Stimulated activated CD8-positive, alpha-beta memory T cell treated with anti-CD3 and anti-CD28 coated beads, Interleukin-15, amount 100 ng/mL, for 1 hour (primary cell): ENCODE data around the gene IDUA.

Source experiments
- DNase-seq: peaks from one replicate; pipeline ENCODE4 v3.0.0-alpha.2; 2020; ENCODE audit warnings: low read depth

The IDUA gene

GRCh38 chr4:1031956-1032795 is 45.3 kb downstream of the IDUA start:
- no peak for DNase-seq

DNA sequence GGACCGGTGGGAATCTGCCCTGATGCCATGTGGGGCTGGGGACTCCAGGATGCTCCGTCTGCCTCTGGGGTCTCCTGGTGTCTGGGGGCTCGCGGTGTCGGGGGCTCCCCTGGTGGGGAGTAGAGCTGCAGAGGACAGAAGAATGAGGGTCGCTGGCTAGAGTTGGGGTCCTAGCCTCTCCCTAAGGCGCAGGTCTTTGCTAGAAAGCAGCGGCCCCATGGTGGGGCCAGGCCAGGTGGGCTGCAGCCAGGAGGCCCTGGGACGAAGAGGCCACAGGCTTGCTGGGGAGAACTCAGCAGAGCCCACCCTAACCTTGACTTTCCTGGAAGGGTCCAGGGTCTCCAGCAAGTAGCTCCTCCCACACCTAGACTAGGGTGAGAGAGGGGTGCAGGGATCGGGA is 46.0 kb downstream of the IDUA start:
- no peak for DNase-seq

GRCh38 chr4:1033840-1034551 is 47.2 kb downstream of the IDUA start:
- no peak for DNase-seq

DNA sequence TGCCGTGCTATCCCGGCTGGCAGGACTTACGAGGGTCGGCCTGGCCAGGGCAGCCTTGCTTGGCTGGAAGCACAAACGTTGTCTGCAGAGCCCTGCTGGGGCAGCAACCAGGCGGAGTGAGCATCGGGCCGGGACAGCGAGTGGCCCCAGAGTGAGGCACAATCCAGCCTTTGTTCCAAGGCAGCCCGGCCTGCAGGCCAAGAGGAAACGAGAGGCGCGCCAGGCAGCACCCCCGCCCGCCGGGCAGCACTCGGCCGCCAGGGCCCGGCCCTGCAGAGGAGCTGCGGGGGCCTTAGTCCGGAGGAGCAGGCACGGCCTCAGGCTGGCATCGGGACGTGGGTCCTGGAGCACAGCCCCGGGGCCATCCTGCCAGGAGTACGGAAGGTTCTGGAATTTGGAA is 48.7 kb downstream of the IDUA start:
- DNase-seq: no peak

- no peak for DNase-seq
These were observed 49.3 kb downstream of the IDUA start for GRCh38 chr4:1036095-1036494.

GRCh38 chr4:1036976-1037810 is 50.3 kb downstream of the IDUA start:
- no peak for DNase-seq

GRCh38 chr4:1038948-1039492 is 52.2 kb downstream of the IDUA start:
- no peak for DNase-seq

- no peak for DNase-seq
These were observed 52.9 kb downstream of the IDUA start for GRCh38 chr4:1039493-1040343.

GRCh38 chr4:1040344-1041146 is 53.7 kb downstream of the IDUA start:
- no peak for DNase-seq

DNA sequence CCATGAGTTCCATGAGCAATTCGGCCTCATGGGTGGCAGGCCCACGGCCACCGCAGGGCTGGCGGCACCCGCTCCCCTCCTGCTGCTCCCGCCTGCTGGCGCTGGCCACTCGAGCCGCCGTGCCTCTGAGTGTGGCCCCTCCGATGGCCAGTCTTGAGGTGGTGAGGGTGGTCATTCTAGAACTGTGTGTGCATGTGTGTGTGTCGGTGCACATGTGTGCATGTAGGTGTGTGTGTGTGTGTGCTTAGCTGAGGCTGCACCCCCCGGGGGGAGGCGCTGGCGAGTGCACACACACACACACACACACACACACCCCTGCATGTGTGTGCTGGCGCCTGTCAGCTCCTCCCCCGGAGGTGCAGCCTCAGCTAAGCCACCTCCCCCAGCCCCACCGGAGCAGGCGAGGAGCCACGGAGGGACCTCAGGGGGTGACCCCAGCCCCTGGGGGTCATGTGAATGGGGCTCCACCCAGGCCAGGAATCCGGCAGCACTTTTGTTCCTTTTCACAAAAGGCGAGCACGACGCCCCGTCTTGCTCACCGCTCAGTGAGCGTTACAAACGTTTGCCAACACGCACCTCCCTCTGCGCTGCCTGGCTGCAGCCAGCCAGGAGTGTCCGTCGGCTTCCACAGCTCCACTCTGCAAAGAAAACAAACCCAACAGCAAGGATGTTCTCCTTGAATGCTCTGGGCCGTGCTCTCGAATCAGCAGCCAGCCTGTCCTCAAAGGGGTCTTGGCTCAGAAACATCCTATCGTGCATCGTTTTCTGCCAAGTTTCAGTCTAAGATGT is 54.5 kb downstream of the IDUA start:
- DNase-seq: no peak

- no peak for DNase-seq
These were observed 55.1 kb downstream of the IDUA start for GRCh38 chr4:1041936-1042330.

DNA sequence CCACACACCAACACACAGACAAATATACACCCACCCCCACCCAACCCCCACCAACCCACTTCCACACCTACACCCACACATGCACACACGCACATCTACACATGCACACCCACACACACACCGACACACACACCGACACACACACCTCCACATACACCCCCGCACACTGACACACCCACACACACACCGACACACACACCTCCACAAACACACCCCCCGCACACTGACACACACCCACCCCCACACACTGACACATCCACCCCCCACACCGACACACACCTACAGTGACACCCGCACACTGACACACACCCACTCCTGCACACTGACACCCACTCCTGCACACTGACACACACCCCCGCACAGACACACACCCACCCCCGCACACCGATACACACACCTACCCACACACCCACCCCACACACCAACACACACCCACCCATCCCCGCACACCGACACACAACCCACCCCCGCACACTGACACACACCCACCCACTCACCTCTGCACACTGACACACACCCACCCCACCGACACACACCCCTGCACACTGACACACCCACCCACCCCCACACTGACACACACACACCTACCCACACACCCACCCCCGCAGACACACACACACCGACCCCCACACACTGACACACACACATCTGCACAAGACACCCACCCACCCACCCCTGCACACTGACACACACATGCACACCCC is 55.7 kb downstream of the IDUA start:
- no peak for DNase-seq

GRCh38 chr4:1043162-1043561 is 56.3 kb downstream of the IDUA start:
- DNase-seq: no peak

GRCh38 chr4:1043651-1044468 is 57.0 kb downstream of the IDUA start:
- no peak for DNase-seq

- DNase-seq: no peak
These were observed 57.8 kb downstream of the IDUA start for GRCh38 chr4:1044469-1045192.

GRCh38 chr4:1045193-1045594 is 58.4 kb downstream of the IDUA start:
- no peak for DNase-seq

DNA sequence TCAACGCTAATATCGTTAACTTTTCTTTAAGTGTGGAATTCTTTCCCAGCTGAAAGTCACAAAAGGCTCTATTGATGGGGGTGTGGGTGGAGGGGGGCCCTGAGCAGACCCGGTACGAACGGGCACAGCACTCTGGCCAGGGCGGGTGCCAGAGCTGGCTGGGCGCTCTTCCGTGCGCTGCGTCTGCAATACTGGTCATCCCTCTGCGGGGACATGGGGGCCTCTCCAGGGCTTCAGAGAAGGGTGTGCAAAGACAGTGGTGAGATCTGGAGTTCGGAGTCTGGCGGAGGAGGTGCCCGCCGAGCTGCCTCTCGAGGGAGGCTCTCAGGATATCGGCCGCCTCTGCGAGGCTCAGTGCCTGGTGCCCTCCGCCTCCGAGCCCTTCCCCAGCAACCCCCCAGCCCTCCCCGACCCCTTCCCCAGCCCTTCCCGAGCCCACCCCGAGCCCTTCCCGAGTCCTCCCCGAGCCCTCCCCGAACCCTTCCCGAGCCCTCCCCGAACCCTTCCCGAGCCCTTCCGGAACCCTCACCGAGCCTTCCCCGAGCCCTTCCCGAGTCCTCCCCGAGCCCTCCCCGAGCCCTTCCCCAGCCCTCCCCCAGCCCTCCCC is 58.9 kb downstream of the IDUA start:
- DNase-seq: no peak
